ENCODE results near the gene WDR47. TPM values are rescaled to one million over a fixed set of nuclear protein-coding genes. Genes with fewer than 3 reads are reported as not detected.
A peak's percentile ranks its signal among the peaks of the same experiment; 100 is the strongest.
"Not testable (repeated sequence)": the region's sequence is repeated elsewhere in the genome, so short reads cannot be mapped to it uniquely, and the experiment has no call there.

WDR47 gene
- polyA plus RNA-seq, 1 donor from 2014 or later, result 3.7 TPM

GRCh38 chr1:108961752-108962486 lies 80.0 kb downstream of the WDR47 start:
- Mint-ChIP-seq H3K27ac (peak overlapping the region; percentile 93 to 99 (median 97)), H3K4me3 (peak overlapping the region; percentile 87 to 98 (median 96)), H3K9me3 (no peaks in the 10 kb centered on the region), H3K4me1 (peaks cover 16 to 41% (median 34%) of the 10 kb centered on the region in 3 donors), H3K36me3 (peaks cover 6% of the 10 kb centered on the region), H3K27me3 (no peaks in the 10 kb centered on the region)

GRCh38 chr1:108961198-108961597 lies 80.7 kb downstream of the WDR47 start:
- H3K27me3 Mint-ChIP-seq, result no peaks in the 10 kb centered on the region
- peaks cover 16 to 41% (median 34%) of the 10 kb centered on the region in 3 donors for H3K4me1 Mint-ChIP-seq
- peak overlapping the region in 3 of 4 donors; percentile 24 to 72 (median 33) for H3K4me3 Mint-ChIP-seq
- no peaks in the 10 kb centered on the region for H3K9me3 Mint-ChIP-seq
- peaks cover 6% of the 10 kb centered on the region for H3K36me3 Mint-ChIP-seq
- peak overlapping the region in 2 of 3 donors; percentile 23 to 71 for H3K27ac Mint-ChIP-seq

DNA sequence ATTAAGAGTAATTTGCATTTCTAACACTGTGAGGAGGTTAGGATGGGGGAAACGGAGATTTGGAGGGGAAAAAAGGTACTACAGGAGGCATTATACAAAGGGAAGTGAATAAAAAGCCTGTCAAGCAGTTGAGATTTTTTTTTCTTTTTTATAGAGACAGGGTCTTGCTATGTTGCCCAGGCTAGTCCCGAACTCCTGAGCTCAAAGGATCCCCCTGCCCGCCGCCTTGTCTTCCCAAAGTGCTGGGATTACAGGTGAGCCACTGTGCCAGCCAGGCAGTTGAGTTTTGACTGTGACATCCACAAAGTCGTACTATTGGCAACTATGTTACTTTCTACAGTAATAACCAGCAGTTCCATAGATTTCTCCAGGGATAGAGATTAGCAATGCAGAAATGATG lies 81.2 kb downstream of the WDR47 start:
- Mint-ChIP-seq H3K4me1 (peaks cover 16 to 41% (median 38%) of the 10 kb centered on the region in 3 donors), H3K27ac (peak overlapping the region in 2 of 3 donors; percentile 23 to 71), H3K27me3 (no peaks in the 10 kb centered on the region), H3K4me3 (peak overlapping the region in 2 of 4 donors; percentile 24), H3K36me3 (peaks cover 10% of the 10 kb centered on the region), H3K9me3 (no peaks in the 10 kb centered on the region)

- peaks cover 16 to 38% (median 38%) of the 10 kb centered on the region in 3 donors for H3K4me1 Mint-ChIP-seq
Measured at GRCh38 chr1:108957888-108958287, 84.0 kb downstream of the WDR47 start.

DNA sequence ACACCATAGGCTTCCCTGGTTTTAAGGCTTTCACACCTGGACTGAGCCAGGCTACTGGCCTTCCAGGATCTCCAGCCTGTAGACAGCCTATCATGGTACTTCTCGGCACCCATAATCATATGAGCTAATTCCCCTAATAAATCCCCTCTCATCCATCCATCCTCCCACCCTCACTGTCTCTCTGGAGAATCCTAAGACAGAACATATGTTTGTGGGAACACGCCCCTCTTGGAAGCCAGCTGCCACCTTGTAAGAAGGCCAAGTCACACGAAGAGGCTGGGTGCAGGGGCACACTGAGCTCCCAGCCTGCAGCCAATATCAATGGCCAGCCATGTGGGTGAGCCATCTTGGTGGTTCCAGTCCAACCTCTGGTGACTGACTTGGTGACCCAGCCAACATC lies 86.0 kb downstream of the WDR47 start:
- H3K27me3 Mint-ChIP-seq, result no peaks in the 10 kb centered on the region
- H3K9me3 Mint-ChIP-seq, result no peaks in the 10 kb centered on the region
- H3K27ac Mint-ChIP-seq, result no peak overlapping the region
- peak overlapping the region in 1 of 4 donors; percentile 41 for H3K4me3 Mint-ChIP-seq
- peaks cover 8 to 28% (median 26%) of the 10 kb centered on the region in 3 donors for H3K4me1 Mint-ChIP-seq
- peaks cover 8% of the 10 kb centered on the region for H3K36me3 Mint-ChIP-seq

More at GRCh38 chr1:108957888-108958287, 84.0 kb downstream of the WDR47 start:
- H3K27me3 Mint-ChIP-seq, result no peaks in the 10 kb centered on the region
- H3K9me3 Mint-ChIP-seq, result no peaks in the 10 kb centered on the region
- peak overlapping the region in 1 of 3 donors; percentile 87 for H3K27ac Mint-ChIP-seq
- H3K36me3 Mint-ChIP-seq, result peaks cover 10% of the 10 kb centered on the region
- peak overlapping the region in 1 of 4 donors; percentile 48 for H3K4me3 Mint-ChIP-seq

DNA sequence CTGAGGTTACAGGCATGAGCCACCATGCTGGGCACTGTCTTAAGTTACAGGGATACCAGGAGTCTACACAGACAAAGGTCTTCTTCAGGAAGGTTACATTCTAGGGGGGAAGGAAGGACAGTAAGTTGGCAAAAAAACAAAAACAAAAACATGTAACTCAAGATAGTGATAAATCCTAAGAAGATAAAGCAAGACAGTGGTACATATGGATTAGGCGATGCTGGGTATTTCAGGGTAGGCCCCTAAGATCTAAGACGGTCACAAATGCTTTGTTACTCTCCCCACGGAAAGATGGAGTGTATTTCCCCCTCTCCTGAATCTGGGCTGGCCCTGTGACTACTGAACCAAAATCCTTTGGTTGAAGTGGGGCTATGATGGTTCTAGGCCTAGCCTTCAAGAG lies 86.8 kb downstream of the WDR47 start:
- no peaks in the 10 kb centered on the region for H3K27me3 Mint-ChIP-seq
- no peaks in the 10 kb centered on the region for H3K9me3 Mint-ChIP-seq
- no peak overlapping the region for H3K4me3 Mint-ChIP-seq
- no peak overlapping the region for H3K27ac Mint-ChIP-seq
- H3K4me1 Mint-ChIP-seq, result peaks cover 7 to 21% (median 19%) of the 10 kb centered on the region in 3 donors
- peaks cover 8% of the 10 kb centered on the region for H3K36me3 Mint-ChIP-seq

- no peak overlapping the region for H3K27ac Mint-ChIP-seq
- H3K9me3 Mint-ChIP-seq, result no peaks in the 10 kb centered on the region
- peaks cover 8% of the 10 kb centered on the region for H3K36me3 Mint-ChIP-seq
- H3K27me3 Mint-ChIP-seq, result no peaks in the 10 kb centered on the region
- H3K4me1 Mint-ChIP-seq, result peaks cover 12 to 23% (median 19%) of the 10 kb centered on the region in 3 donors
- no peak overlapping the region for H3K4me3 Mint-ChIP-seq
Measured at GRCh38 chr1:108953452-108953851, 88.5 kb downstream of the WDR47 start.

- Mint-ChIP-seq H3K36me3 (peaks cover 4% of the 10 kb centered on the region), H3K4me1 (peaks cover 10 to 22% (median 21%) of the 10 kb centered on the region in 3 donors), H3K27ac (no peak overlapping the region), H3K9me3 (no peaks in the 10 kb centered on the region), H3K27me3 (no peaks in the 10 kb centered on the region), H3K4me3 (no peak overlapping the region)
Measured at GRCh38 chr1:108951242-108951641, 90.7 kb downstream of the WDR47 start.

DNA sequence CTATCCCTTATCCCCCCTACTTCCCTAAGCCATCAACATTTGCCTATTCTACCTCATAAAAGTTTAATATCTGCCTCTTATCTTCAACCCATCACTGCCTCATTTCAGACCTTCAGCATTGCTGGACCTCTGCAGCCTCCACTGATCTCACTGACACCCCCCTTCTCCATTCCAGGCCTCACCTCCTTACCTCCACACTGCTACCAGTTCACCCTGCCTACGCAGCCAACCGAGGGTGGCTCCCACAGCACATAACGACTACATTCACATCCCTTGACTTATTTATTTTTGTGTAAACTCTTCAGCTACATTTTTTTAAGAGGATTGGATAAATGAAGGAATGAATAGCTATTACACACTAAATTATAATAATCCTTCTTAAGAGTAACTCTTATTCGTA lies 92.9 kb downstream of the WDR47 start:
- Mint-ChIP-seq H3K4me3 (peak overlapping the region in 1 of 4 donors; percentile 28), H3K9me3 (no peaks in the 10 kb centered on the region), H3K27ac (peak overlapping the region in 1 of 3 donors; percentile 3), H3K4me1 (peaks cover 10 to 22% (median 15%) of the 10 kb centered on the region in 3 donors), H3K27me3 (no peaks in the 10 kb centered on the region), H3K36me3 (no peaks in the 10 kb centered on the region)

DNA sequence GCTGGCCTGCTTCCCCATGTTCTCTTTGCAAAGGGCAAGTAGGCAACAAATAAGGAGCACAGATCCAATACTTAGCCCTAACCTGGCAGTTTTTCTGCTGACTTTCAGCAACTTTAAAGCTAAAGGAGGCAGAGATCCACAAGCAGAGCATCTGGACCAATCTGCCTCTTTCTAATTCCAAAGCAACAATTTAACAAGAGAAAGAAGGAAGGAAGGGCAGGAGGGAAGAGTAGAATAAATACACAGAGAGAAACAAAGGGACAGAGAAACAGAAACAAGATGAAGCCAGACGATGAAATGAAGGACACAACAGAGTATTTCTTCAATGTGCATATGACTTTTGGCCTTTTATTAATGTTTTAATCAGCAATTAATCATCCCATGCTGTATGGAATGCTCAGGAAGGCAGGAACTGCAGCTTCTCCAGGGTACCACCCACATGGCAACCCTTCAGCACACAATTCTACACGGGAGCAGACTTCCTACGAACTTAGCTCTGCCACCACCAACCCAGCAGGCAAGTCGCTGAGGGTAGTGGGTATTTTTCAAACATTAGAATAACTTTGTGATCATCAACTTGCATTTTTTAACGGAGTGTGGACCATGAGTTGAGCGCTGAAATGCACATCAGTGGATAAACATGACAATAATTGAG lies 93.9 kb downstream of the WDR47 start:
- Mint-ChIP-seq H3K9me3 (no peaks in the 10 kb centered on the region), H3K36me3 (no peaks in the 10 kb centered on the region), H3K4me3 (peak overlapping the region in 1 of 4 donors; percentile 6), H3K27me3 (no peaks in the 10 kb centered on the region), H3K4me1 (peaks cover 10 to 17% (median 12%) of the 10 kb centered on the region in 3 donors), H3K27ac (peak overlapping the region in 1 of 3 donors; percentile 14)

- Mint-ChIP-seq H3K27me3 (no peaks in the 10 kb centered on the region), H3K36me3 (peaks cover 5% of the 10 kb centered on the region), H3K4me3 (no peak overlapping the region), H3K9me3 (no peaks in the 10 kb centered on the region), H3K4me1 (peaks cover 0 to 2% (median 0%) of the 10 kb centered on the region in 3 donors), H3K27ac (no peak overlapping the region)
Measured at GRCh38 chr1:108936170-108936569, 105.7 kb downstream of the WDR47 start.

DNA sequence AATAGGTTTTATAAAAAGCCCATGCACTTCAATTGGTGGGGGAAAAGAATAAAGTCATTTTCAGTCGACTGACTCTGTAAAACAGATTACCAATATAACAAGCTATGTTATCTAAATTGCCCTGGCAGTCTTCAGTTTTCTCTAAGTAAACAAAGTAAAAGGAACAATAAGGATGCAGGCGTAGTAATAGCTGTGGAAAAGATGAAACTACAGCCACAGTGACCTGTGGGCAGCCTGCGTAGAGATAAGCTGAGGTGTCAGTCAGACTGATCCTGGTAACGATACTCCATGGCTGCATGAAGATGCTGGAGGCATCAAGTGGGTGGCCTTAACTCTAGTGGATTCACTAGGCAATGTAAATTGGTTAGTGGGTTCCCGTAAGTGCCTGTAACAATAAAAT lies 108.0 kb downstream of the WDR47 start:
- no peaks in the 10 kb centered on the region for H3K27me3 Mint-ChIP-seq
- no peaks in the 10 kb centered on the region for H3K9me3 Mint-ChIP-seq
- peaks cover 0 to 2% (median 0%) of the 10 kb centered on the region in 3 donors for H3K4me1 Mint-ChIP-seq
- H3K4me3 Mint-ChIP-seq, result no peak overlapping the region
- H3K36me3 Mint-ChIP-seq, result peaks cover 10% of the 10 kb centered on the region
- no peak overlapping the region for H3K27ac Mint-ChIP-seq

DNA sequence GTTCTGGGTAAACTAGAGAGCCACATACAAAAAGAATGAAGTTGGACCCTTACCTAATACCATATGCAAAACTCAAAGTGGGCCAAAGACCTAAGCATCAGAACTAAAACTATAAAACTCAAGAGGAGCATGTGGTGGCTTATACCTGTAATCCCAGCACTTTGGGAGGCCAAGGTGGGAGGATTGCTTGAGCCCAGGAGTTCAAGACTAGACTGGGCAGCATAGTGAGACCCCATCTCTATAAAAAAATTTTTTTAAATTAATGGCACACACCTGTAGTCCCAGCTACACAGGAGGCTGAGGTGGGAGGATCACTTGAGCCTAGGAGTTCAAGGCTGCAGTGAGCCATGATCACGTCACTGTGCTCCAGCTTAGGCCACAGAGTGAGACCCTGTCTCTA lies 114.3 kb downstream of the WDR47 start:
- H3K4me1 Mint-ChIP-seq, H3K9me3 Mint-ChIP-seq, H3K27ac Mint-ChIP-seq, H3K27me3 Mint-ChIP-seq, H3K4me3 Mint-ChIP-seq: not testable (repeated sequence)
- peaks cover 14% of the 10 kb centered on the region for H3K36me3 Mint-ChIP-seq

DNA sequence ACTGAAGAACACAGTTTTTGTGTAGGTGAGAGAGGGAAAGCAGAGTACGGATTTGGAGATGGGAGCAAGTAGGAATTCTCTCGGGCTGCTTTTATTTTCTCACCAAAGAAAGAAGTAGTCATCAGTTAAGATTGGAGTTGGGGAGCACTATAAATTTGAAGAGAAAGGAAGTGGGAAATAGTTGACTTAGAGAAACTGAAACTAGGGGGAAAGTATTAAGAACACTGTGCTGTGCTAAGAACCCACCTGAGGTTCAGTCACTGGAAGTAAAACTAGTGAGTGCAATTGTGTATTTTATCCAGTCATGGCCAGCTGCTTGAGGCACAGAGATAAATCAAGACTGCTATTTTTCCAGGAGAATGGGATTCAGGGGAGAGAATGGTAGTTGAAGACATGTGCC lies 116.0 kb downstream of the WDR47 start:
- no peaks in the 10 kb centered on the region for H3K9me3 Mint-ChIP-seq
- H3K27ac Mint-ChIP-seq, result no peak overlapping the region
- H3K36me3 Mint-ChIP-seq, result peaks cover 11% of the 10 kb centered on the region
- peaks cover 0 to 3% (median 0%) of the 10 kb centered on the region in 3 donors for H3K4me1 Mint-ChIP-seq
- H3K27me3 Mint-ChIP-seq, result no peaks in the 10 kb centered on the region
- no peak overlapping the region for H3K4me3 Mint-ChIP-seq
